ENCODE data around the gene USP51.
"Not testable (repeated sequence)": the region's sequence is repeated elsewhere in the genome, so short reads cannot be mapped to it uniquely, and the experiment has no call there.

GRCh38 chrX:55516794-55517481, 27.3 kb upstream of the USP51 start:
- not testable (repeated sequence) for TF ChIP-seq TARDBP (IDR thresholded peaks at IDR 0.05); CTBP1 (IDR thresholded peaks at IDR 0.05; ENCODE audit: borderline replicate concordance); HDGF (IDR thresholded peaks at IDR 0.05; ENCODE audit: borderline replicate concordance); BHLHE40 (IDR thresholded peaks at IDR 0.05; ENCODE audit: borderline replicate concordance); ELF4 (IDR thresholded peaks at IDR 0.05)
- TF ChIP-seq, protein P1, sequence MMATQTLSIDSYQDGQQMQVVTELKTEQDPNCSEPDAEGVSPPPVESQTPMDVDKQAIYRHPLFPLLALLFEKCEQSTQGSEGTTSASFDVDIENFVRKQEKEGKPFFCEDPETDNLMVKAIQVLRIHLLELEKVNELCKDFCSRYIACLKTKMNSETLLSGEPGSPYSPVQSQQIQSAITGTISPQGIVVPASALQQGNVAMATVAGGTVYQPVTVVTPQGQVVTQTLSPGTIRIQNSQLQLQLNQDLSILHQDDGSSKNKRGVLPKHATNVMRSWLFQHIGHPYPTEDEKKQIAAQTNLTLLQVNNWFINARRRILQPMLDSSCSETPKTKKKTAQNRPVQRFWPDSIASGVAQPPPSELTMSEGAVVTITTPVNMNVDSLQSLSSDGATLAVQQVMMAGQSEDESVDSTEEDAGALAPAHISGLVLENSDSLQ (IDR thresholded peaks at IDR 0.05): not testable (repeated sequence)

All from HEK293T (cell line).